Liver (tissue), 9 donors: Measurements from ENCODE around the gene MIF4GD. TPM values are rescaled to one million over a fixed set of nuclear protein-coding genes. Genes with fewer than 3 reads are reported as not detected.

Experiments
- DNase-seq: peaks from one replicate; pipeline ENCODE4 v3.0.0-alpha.2; 2017; ENCODE audit warnings: low spot score
- H3K27ac ChIP-seq, 2 donors: one replicate each; pipeline ENCODE4 v1.7.0; 2013; ENCODE audit warnings: inconsistent platforms in 2 of 2, low read length in 2 of 2, control low read depth in 1 of 2, low read depth in 1 of 2, mild to moderate bottlenecking in 1 of 2
- H3K27me3 ChIP-seq, 4 donors: one replicate each; pipeline versions ENCODE4 v1.6.1 to v1.7.0; 2013; ENCODE audit warnings: low read length in 3 of 4, inconsistent platforms in 1 of 4, mild to moderate bottlenecking in 1 of 4, moderate library complexity in 1 of 4; ENCODE audit not compliant: control insufficient read depth in 4 of 4, insufficient read depth in 4 of 4
- H3K36me3 ChIP-seq, 4 donors: one replicate each; pipeline versions ENCODE4 v1.6.1 to v1.7.0; 2013; ENCODE audit warnings: low read length in 3 of 4, mild to moderate bottlenecking in 3 of 4, low read depth in 1 of 4, moderate library complexity in 1 of 4; ENCODE audit not compliant: control insufficient read depth in 4 of 4, insufficient read depth in 3 of 4
- H3K4me1 ChIP-seq, 4 donors: one replicate each; pipeline versions ENCODE4 v1.6.1 to v1.7.0; 2013; ENCODE audit warnings: low read length in 3 of 4, mild to moderate bottlenecking in 3 of 4, moderate library complexity in 1 of 4; ENCODE audit not compliant: control insufficient read depth in 4 of 4, insufficient read depth in 4 of 4
- H3K4me3 ChIP-seq, 3 donors: one replicate each; pipeline versions ENCODE4 v1.6.1 to v1.7.0; 2013; ENCODE audit warnings: low read length in 3 of 3, control low read depth in 1 of 3, low read depth in 1 of 3, mild to moderate bottlenecking in 1 of 3
- H3K9ac ChIP-seq, 2 donors: one replicate each; pipeline ENCODE4 v1.7.0; 2013; ENCODE audit warnings: low read length in 2 of 2, mild to moderate bottlenecking in 2 of 2, moderate library complexity in 2 of 2, control low read depth in 1 of 2, low read depth in 1 of 2
- H3K9me3 ChIP-seq, 4 donors: one replicate each; pipeline versions ENCODE4 v1.6.1 to v1.7.0; 2013; ENCODE audit warnings: low read length in 3 of 4; ENCODE audit not compliant: control insufficient read depth in 4 of 4
- ATF3 ChIP-seq: IDR thresholded peaks from 2 replicates; pipeline ENCODE4 v1.6.1; 2016; ENCODE audit warnings: antibody characterized with exemption
- CTCF ChIP-seq: fragments of 150-350 bp; IDR thresholded peaks from 2 replicates; pipeline ENCODE4 v1.5.1; 2017; ENCODE audit warnings: improper control_type of control experiment, low read depth, low read length; ENCODE audit not compliant: missing input control
- EGR1 ChIP-seq, 2 donors: IDR thresholded peaks; 2 replicates each; pipeline ENCODE4 v1.6.1; 2016 to 2018; ENCODE audit warnings: antibody characterized with exemption in 2 of 2, low read depth in 2 of 2
- FOXA1 ChIP-seq: IDR thresholded peaks from 2 replicates; pipeline ENCODE4 v1.6.1; 2016; ENCODE audit warnings: antibody characterized with exemption
- FOXA2 ChIP-seq: IDR thresholded peaks from 2 replicates; pipeline ENCODE4 v1.6.1; 2016; ENCODE audit warnings: antibody characterized with exemption
- GABPA ChIP-seq, 2 donors: IDR thresholded peaks in 1 of 2; conservative IDR thresholded peaks in 1 of 2; 2 replicates each; pipeline ENCODE4 v1.6.1; 2016; ENCODE audit warnings: antibody characterized with exemption in 2 of 2, mild to moderate bottlenecking in 1 of 2, moderate library complexity in 1 of 2
- HNF4A ChIP-seq, 2 donors: conservative IDR thresholded peaks; 2 replicates each; pipeline ENCODE4 v1.6.1; 2016; ENCODE audit warnings: antibody characterized with exemption in 2 of 2, mild to moderate bottlenecking in 2 of 2
- HNF4G ChIP-seq: IDR thresholded peaks from 2 replicates; pipeline ENCODE4 v1.6.1; 2016; ENCODE audit warnings: antibody characterized with exemption
- JUND ChIP-seq, 2 donors: IDR thresholded peaks; 2 replicates each; pipeline ENCODE4 v1.6.1; 2016; ENCODE audit warnings: antibody characterized with exemption in 2 of 2
- NR2F2 ChIP-seq: IDR thresholded peaks from 2 replicates; pipeline ENCODE4 v1.6.1; 2016; ENCODE audit warnings: antibody characterized with exemption
- RAD21 ChIP-seq, 2 donors: IDR thresholded peaks; 2 replicates each; pipeline ENCODE4 v1.6.1; 2016; ENCODE audit warnings: antibody characterized with exemption in 2 of 2, mild to moderate bottlenecking in 2 of 2
- REST ChIP-seq: IDR thresholded peaks from 2 replicates; pipeline ENCODE4 v1.6.1; 2016; ENCODE audit warnings: antibody characterized with exemption, mild to moderate bottlenecking
- RXRA ChIP-seq, 2 donors: IDR thresholded peaks; 2 replicates each; pipeline ENCODE4 v1.6.1; 2017 to 2018; ENCODE audit warnings: antibody characterized with exemption in 2 of 2, mild to moderate bottlenecking in 1 of 2
- SP1 ChIP-seq: IDR thresholded peaks from 2 replicates; pipeline ENCODE4 v1.6.1; 2018; ENCODE audit warnings: antibody characterized with exemption, mild to moderate bottlenecking
- TAF1 ChIP-seq: conservative IDR thresholded peaks from 2 replicates; pipeline ENCODE4 v1.6.1; 2016; ENCODE audit warnings: antibody characterized with exemption, mild to moderate bottlenecking
- YY1 ChIP-seq: IDR thresholded peaks from 2 replicates; pipeline ENCODE4 v1.6.1; 2016; ENCODE audit warnings: antibody characterized with exemption, mild to moderate bottlenecking
- WGBS: extraction: QIAGEN DNeasy Blood & Tissue Kit; methylation state at CpG from one replicate; pipeline ENCODE4 v1.1.7; 2013; 5-methylcytosine and 5-hydroxymethylcytosine counted together
- polyA plus RNA-seq, 2 donors: library from polyadenylated mRNA; stranded (reverse) in 1 of 2; unstranded in 1 of 2; fragments of 200-250 nt in 1 of 2; fragments of >200 nt in 1 of 2; fragmentation: Nextera tagmentation in 1 of 2; extraction: Ambion mirVana in 1 of 2; gene quantifications; one replicate each; pipeline versions ENCODE4 v1.2.1 to v1.2.3, GENCODE V29; 2013 to 2015
- total RNA-seq, 2 donors: library from RNA; depleted of rRNA; stranded (reverse); fragments of >200 nt; gene quantifications; one replicate each; pipeline ENCODE4 v1.2.3, GENCODE V29; 2014
- TF ChIP-seq, protein P1 (sequence below): IDR thresholded peaks from 2 replicates; pipeline ENCODE4 v1.6.1; 2016; ENCODE audit warnings: antibody characterized with exemption
- TF ChIP-seq, protein P2 (sequence below): IDR thresholded peaks from 2 replicates; pipeline ENCODE4 v1.6.1; 2016; ENCODE audit warnings: antibody characterized with exemption
- donor health status: healthy.
- donor health status: healthy.
- donor health status: healthy.
- donor health status: healthy.
- donor health status: healthy.

MIF4GD gene
- total and polyA plus RNA-seq, 4 donors, result 6.2 to 13.6 (median 9.7) TPM

DNA sequence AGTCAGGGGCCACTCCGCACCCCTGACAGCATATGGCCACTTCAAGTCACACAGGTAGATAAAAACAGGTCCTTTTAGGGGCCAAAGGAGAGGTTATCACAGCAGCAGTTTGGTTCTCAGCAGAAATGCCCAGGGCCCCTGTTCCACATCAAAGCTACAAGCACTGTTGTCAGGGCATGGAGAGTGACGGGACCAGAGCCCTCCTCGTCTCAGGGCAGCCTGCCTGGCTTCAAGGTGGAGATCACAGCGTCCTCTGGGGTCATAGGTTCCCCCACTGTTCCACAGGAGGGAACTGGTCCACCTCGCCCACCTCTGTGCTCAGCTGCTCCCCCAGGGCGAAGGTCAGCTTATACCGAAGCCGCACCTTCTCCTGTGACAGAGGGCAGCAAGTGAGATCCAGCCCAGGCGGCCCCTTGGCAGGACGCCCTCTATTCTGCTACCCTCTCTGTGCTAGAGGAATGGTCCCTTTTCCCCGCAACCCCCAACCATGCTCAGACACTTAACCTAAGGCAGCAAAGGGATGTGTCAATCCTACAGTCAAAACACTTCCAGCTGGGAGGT, 32.9 kb downstream of the MIF4GD start:
- no peak for TF ChIP-seq ATF3
- TF ChIP-seq RAD21 (IDR thresholded peaks at IDR 0.05), result no peak
- TF ChIP-seq RXRA (IDR thresholded peaks at IDR 0.05), result no peak
- TF ChIP-seq NR2F2, result no peak
- no peak for TF ChIP-seq HNF4A (conservative IDR thresholded peaks at IDR 0.05)
- TF ChIP-seq YY1, result no peak
- no peak for TF ChIP-seq TAF1
- TF ChIP-seq HNF4G, result no peak
- TF ChIP-seq FOXA1, result no peak
- no peak for TF ChIP-seq SP1
- TF ChIP-seq EGR1 (IDR thresholded peaks at IDR 0.05; ENCODE audit: low read depth in 2 of 2), result no peak
- TF ChIP-seq GABPA (IDR thresholded peaks at IDR 0.05 in 1 of 2, conservative IDR thresholded peaks at IDR 0.05 in 1 of 2), result no peak
- no peak for TF ChIP-seq FOXA2
- TF ChIP-seq JUND (IDR thresholded peaks at IDR 0.05), result no peak
- no peak for TF ChIP-seq REST
- TF ChIP-seq, protein P1, sequence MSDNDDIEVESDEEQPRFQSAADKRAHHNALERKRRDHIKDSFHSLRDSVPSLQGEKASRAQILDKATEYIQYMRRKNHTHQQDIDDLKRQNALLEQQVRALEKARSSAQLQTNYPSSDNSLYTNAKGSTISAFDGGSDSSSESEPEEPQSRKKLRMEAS, result no peak
- TF ChIP-seq, protein P2, sequence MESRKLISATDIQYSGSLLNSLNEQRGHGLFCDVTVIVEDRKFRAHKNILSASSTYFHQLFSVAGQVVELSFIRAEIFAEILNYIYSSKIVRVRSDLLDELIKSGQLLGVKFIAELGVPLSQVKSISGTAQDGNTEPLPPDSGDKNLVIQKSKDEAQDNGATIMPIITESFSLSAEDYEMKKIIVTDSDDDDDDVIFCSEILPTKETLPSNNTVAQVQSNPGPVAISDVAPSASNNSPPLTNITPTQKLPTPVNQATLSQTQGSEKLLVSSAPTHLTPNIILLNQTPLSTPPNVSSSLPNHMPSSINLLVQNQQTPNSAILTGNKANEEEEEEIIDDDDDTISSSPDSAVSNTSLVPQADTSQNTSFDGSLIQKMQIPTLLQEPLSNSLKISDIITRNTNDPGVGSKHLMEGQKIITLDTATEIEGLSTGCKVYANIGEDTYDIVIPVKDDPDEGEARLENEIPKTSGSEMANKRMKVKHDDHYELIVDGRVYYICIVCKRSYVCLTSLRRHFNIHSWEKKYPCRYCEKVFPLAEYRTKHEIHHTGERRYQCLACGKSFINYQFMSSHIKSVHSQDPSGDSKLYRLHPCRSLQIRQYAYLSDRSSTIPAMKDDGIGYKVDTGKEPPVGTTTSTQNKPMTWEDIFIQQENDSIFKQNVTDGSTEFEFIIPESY, result no peak
- TF ChIP-seq CTCF, result no peak
- H3K9ac ChIP-seq, result no peak overlapping the region
- H3K27ac ChIP-seq, result no peak overlapping the region
- H3K27me3 ChIP-seq, result no peaks in the 10 kb centered on the region
- no peaks in the 10 kb centered on the region for H3K9me3 ChIP-seq
- peaks cover 0 to 7% (median 3%) of the 10 kb centered on the region in 4 donors for H3K4me1 ChIP-seq
- H3K36me3 ChIP-seq, result peaks cover 16 to 74% (median 50%) of the 10 kb centered on the region in 4 donors
- no peak overlapping the region for H3K4me3 ChIP-seq
- 66% methylated on average over 11 of the region's 11 CpGs for WGBS
- DNase-seq, result no peak
